Endothelial cell of umbilical vein (primary cell): ENCODE measurements around the gene UGT1A7.

ENCODE experiments used
- EZH2 ChIP-seq: IDR thresholded peaks from 2 replicates; pipeline ENCODE4 v1.6.1; 2012; ENCODE audit warnings: borderline replicate concordance, low read depth, mild to moderate bottlenecking, moderate library complexity, low read length, inconsistent platforms; ENCODE audit not compliant: severe bottlenecking
- JUN ChIP-seq: IDR thresholded peaks from 2 replicates; pipeline ENCODE4 v1.6.1; 2011; ENCODE audit warnings: borderline replicate concordance, low read depth; ENCODE audit not compliant: insufficient read length, insufficient read depth
- POLR2AphosphoS5 ChIP-seq: IDR thresholded peaks from 2 replicates; pipeline ENCODE4 v1.6.1; 2012; ENCODE audit warnings: low read depth, mild to moderate bottlenecking, control low read depth, low read length, moderate library complexity; ENCODE audit not compliant: insufficient read depth
- TF ChIP-seq, protein P1 (sequence below), 2 donors: IDR thresholded peaks; 1 replicate in 1 of 2; 2 replicates in 1 of 2; pipeline ENCODE4 v1.5.1; 2011; ENCODE audit warnings: low read length in 2 of 2, mild to moderate bottlenecking in 2 of 2, moderate library complexity in 2 of 2, control low read depth in 1 of 2, inconsistent platforms in 1 of 2, low read depth in 1 of 2; ENCODE audit not compliant: insufficient read depth in 1 of 2; ENCODE audit errors: extremely low read depth in 1 of 2

DNA sequence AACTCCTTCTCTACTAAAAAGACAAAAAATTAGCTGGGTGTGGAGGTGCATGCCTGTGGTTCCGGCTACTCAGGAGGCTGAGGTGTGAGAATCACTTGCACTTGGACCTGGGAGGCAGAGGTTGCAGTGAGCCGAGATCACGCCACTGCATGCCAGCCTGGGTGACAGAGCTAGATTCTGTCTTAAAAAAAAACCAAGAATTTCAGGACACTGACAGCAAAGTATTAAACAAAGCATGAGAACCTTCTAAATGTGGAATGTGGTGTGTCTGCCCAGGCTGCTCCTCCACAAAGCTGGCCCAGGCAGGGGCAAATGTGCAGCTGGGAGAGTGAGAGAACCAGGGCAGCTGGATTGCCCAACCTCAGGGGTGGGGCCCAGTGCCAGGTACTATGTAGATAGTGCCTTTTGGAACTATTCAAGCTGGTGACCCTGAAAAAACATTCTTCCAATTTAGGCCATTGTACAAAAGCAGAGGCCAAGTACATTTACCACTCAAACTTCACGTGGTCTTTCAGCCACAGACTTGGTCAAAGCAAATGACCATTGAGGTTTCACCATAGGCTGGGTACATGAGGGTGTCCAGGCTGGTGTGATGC, 24.3 kb downstream of the UGT1A7 start:
- TF ChIP-seq JUN (no peak), EZH2 (no peak), POLR2AphosphoS5 (no peak)
- TF ChIP-seq, protein P1, sequence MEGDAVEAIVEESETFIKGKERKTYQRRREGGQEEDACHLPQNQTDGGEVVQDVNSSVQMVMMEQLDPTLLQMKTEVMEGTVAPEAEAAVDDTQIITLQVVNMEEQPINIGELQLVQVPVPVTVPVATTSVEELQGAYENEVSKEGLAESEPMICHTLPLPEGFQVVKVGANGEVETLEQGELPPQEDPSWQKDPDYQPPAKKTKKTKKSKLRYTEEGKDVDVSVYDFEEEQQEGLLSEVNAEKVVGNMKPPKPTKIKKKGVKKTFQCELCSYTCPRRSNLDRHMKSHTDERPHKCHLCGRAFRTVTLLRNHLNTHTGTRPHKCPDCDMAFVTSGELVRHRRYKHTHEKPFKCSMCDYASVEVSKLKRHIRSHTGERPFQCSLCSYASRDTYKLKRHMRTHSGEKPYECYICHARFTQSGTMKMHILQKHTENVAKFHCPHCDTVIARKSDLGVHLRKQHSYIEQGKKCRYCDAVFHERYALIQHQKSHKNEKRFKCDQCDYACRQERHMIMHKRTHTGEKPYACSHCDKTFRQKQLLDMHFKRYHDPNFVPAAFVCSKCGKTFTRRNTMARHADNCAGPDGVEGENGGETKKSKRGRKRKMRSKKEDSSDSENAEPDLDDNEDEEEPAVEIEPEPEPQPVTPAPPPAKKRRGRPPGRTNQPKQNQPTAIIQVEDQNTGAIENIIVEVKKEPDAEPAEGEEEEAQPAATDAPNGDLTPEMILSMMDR (IDR thresholded peaks at IDR 0.05; ENCODE audit: extremely low read depth in 1 of 2, insufficient read depth in 1 of 2, low read depth in 1 of 2, low read length in 2 of 2): no peak
